GM18858 (cell line): ENCODE data around the gene KRT15.

ENCODE experiments used
- ATAC-seq: cut with Tn5 transposase; IDR thresholded peaks from one replicate; pipeline ENCODE4 v1.9.1; 2021; ENCODE audit not compliant: unreplicated experiment

Gene KRT15

GRCh38 chr17:41527063-41528023 is 8.7 kb upstream of the KRT15 start:
- no peak for ATAC-seq

- no peak for ATAC-seq
These were observed 5.6 kb upstream of the KRT15 start for GRCh38 chr17:41524261-41524660.

DNA sequence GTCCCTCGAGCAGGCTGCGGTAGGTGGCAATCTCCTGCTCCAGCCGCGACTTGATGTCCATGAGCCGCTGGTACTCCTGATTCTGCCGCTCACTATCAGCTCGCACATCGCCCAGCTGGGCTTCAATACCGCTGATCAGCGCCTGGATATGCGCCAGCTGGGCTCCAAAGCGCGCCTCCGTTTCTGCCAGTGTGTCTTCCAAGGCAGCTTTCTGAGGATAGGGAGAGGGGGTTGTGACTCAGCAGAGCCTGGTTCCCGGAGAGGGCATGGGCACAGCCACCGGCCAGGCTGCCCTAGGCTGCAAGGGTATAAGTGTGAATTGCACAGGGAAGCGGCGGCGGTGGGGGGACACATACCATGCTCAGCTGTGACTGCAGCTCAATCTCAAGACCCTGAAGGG is 5.1 kb upstream of the KRT15 start:
- ATAC-seq: no peak

DNA sequence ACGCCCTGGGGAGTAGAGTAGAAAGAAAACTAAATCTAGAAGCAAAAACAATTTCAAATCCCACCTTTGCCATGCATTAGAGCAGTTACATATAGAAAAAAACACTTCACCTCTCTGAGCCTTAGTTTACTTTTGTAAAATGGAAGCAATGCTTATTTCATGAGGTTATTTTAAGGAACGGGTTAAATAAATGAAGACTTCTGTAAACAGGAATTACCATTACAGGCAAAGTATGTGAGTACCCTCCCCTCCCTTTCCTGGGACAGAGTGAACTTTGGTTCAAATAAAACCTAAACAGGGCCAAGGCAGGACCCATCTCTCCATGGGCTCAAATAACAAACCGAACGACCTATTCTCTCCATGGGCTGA is 4.5 kb upstream of the KRT15 start:
- no peak for ATAC-seq

DNA sequence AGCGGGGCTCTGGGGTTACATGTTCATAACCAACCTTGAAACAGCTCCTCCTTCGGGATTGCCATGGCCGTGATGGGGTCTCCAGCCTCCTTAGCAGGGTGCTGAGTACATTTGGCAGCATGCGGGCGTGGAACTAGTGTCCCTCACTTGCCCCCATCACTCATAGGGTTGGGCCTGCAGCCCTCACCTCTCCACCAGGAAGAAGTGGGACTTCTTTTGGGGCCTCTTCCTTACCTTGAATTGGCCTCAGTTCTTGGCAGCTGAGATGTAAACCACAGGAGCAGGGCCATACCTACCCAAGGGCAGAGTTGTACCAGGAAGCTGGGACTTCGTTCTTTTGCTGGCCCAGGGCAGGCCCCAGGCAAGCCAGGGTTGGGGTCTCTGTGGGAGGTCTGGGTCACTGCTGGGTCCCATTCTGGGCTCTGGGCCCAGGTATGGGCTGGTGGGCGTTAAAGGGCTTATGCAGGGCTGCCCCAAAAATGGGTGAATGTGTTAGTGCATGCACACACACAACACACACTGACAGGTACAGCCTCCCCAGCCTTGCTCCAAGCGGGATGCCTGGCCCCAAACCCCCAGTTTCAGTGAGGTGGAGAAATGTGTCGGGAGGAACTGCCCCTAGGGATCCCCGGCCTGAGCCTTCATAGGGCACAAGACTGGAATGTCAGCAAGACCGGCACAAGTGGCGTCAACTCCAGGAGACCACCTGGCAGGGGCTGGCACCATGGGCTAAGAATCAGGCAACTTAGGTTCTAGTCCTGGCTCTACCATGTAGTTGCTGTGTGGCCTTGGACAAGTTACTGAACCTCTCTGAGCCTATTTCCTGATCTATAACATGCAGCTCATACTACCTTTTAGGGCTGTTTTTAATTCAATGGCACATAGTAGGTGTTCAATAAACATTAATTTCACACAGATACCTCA is 3.9 kb upstream of the KRT15 start:
- no peak for ATAC-seq

DNA sequence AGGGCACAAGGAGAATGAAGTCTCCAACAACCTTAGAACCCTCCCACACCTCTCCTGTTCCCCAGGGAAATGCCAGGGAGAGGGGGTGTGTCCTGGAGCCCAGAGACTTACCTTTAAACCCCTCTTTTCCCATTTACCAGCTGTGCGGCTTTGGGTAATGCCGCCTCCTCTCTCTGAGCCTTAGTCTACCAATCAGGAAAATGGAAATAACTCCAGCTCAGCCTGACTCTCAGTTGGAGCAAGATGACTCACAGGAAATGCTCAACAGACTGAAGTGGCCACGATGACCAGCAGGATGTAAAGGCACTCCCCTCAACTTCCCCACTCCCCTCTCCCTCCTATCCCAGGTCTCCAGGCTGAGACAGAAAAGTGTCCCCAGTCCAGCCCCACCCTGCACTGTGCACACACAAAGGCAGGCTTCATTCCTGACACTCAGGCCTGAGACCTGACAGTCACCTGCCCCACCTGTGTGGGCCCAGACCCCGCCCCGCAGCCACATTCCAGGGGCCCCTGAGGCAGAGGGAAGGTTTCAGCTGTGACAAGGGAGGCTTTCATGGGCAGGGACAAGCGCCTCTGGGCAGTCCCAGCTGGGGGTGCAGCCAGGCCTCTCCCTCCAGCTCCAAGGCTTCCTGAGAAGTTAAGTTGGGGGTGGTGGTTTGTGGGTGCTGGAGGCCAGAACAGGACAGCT is 3.0 kb upstream of the KRT15 start:
- ATAC-seq: no peak

DNA sequence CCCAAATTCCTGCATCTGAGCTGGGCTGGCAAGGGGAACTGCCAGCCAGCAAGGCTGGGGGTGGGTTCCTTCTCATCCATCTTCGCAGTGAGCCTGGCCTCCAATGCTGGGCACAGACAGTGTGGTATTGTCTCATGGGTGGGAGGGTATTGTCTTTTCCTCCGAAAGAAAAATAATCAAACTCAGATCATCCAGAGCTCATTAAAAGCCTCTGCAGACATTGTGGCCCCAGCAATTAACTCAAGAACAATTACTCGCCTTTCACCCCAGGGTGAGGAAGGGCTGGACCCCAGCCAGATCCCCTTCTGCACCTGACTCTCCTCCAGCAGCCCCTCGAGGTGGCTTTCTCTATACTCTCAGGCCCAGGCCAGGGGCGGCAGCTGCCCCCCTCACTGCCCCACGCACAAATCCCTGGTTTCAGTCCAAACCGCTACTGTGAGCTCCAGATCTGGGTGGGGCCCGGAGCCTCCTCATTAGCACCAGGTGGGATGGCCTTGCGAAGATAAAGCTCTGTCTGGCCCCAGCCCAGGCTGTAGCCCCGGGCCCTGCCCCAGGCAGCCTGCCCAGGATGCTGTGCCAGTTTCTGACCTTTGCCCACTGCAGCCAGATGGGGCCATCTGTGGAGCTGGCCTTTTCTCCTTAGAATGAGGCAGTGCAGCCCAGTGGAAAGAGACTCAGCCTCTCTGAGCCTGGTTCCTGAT is 2.3 kb upstream of the KRT15 start:
- ATAC-seq: no peak

- ATAC-seq: no peak
These were observed 973 bp upstream of the KRT15 start for GRCh38 chr17:41519501-41520224.

- no peak for ATAC-seq
These were observed 659 bp downstream of the KRT15 start for GRCh38 chr17:41518031-41518430.

- ATAC-seq: no peak
These were observed 1.8 kb downstream of the KRT15 start for GRCh38 chr17:41516830-41517283.

DNA sequence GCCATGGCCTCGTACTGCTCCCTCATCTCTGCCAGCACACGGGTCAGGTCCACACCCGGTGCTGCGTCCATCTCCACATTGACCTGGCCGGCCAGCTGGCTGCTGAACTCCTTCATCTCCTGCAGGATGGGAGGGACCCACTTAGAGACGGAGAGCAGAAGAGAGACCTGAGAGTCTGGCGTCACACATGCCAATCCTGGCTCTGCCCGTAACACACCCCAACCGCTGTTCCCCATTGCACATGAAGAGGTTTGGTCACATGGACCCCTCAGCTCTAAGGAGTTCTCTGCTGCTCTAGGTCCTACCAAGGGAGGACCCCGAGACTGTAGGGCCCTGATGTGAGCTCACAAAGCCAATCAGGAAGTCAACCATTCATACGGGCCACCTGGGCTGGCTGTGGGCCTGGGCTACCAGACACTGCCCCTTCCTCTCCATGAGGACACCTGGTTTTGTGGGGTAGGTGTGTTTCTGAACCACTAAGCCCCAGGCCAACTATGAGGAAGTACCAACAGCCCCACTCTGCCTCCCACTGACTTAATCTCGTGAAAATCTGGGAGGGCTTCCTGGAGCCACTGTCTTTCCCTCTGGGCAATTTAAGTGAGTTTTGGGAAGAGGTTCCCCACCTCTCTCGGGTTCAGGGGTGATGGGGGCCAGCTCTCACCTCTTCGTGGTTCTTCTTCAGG is 2.4 kb downstream of the KRT15 start:
- no peak for ATAC-seq

GRCh38 chr17:41513168-41513547 is 5.5 kb downstream of the KRT15 start:
- ATAC-seq: no peak

GRCh38 chr17:41512546-41513167 is 6.0 kb downstream of the KRT15 start:
- no peak for ATAC-seq

- ATAC-seq: no peak
These were observed 7.0 kb downstream of the KRT15 start for GRCh38 chr17:41511716-41512115.

DNA sequence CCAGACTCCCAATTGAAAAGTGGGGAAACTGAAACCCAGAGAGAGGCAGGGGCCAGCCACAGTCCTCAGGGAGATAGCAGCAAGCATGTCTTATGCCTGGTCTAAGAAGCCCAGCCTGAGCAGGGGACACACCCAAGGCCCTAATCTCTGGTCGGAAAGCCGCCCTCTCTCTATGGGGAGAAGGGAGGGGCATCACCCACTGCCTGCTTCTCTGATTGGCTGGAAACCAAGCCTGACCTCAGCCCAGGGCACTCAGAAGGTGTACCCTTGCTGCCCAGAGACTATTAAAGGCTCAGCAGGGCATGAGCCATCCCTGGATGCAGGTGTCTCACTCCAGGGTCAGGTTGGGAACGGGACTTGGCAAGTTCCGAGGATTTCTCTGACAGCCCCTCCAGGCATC is 7.6 kb downstream of the KRT15 start:
- ATAC-seq: no peak

DNA sequence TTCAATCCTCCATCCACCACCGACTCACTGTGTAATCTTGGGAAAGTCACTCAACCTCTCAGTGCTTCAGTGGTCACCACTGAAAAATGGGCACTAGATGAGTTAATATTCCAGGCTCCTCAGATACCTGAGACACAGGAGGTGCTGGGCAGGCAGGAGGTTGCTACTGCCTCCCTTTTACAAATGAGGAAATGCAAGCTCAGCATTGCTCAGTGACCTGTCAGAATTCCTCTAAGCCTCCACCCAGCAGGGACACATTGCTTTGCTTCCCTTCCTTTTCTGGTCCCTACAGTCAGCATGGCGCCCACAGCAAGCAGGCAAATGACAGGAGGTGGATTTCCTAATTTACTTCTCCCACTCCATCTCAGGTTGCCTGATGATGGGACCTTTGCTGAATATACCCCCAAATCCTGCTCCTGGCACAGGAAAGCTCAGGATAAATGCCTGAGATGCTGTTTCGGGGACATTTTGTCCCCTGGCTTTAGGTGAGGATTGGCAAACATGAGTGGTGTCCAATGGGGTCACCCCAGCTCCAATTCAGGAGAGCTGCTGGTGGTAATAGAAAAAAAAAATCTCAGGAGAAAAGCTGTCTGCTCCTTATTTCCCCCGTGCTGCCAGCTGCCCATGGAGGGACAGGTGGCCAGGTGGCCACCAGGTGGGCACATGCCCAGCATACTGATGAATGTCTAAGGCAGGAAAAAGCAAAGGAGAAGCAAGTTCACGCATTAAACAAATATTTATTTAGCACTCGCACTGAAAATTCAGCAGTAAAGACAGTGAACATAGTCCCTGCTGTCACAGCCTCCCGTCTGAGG is 8.2 kb downstream of the KRT15 start:
- ATAC-seq: no peak

DNA sequence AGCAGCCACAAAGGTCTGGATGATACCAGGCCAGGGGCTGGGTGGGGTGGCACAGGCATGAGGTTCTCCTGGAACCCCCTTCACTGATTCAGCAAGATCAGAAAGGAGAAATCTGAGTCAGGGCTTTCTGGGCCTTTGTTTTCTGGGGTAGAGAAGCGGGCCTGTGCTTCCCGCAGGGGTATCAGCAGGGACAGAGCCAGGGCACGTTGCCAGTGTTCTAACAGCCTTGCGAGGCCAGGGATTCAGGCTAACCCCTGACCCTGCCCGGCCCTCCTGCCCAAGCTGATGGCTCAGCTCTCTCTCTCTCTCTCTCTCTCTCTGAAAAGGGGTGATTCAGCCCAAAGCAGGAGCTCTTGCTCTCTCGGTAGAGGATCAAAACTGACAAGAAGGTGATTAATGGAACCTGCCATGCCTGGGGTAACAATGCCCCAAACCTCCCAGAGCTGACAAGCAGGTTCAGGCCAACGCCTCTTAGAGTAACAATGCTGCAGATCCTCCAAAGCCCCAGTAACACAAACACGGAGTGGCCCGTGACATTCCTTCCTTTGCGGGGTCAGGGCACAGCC is 11.3 kb downstream of the KRT15 start:
- ATAC-seq: no peak
